HepG2 (cell line): ENCODE data around the gene ATP6V0D1. TPM values are rescaled to one million over a fixed set of nuclear protein-coding genes. Genes with fewer than 3 reads are reported as not detected.

Source experiments
- ATF6 ChIP-seq: sonication (generic); formaldehyde crosslinking; conservative IDR thresholded peaks from 2 replicates; pipeline ENCODE4 v1.4.0; 2020; ENCODE audit warnings: missing genetic modification reagents
- BRF2 ChIP-seq: sonication (generic); formaldehyde crosslinking; IDR thresholded peaks from 2 replicates; pipeline ENCODE4 v1.8.1; 2022; ENCODE audit warnings: mild to moderate bottlenecking, missing genetic modification reagents
- DBP ChIP-seq: sonication (generic); formaldehyde crosslinking; IDR thresholded peaks from 2 replicates; pipeline ENCODE4 v1.4.0; 2020; ENCODE audit warnings: missing genetic modification reagents; ENCODE audit errors: not compliant biosample characterization
- DPF2 ChIP-seq: sonication (generic); formaldehyde crosslinking; IDR thresholded peaks from 2 replicates; pipeline ENCODE4 v1.4.0; 2020; ENCODE audit warnings: mild to moderate bottlenecking, low read depth, missing genetic modification reagents, borderline replicate concordance
- EED ChIP-seq: sonication (generic); formaldehyde crosslinking; IDR thresholded peaks from 2 replicates; pipeline ENCODE4 v1.5.0; 2020; ENCODE audit warnings: mild to moderate bottlenecking, missing genetic modification reagents
- HOXD1 ChIP-seq: sonication (generic); formaldehyde crosslinking; IDR thresholded peaks from 2 replicates; pipeline ENCODE4 v1.5.0; 2020; ENCODE audit warnings: missing genetic modification reagents
- KLF15 ChIP-seq: sonication (generic); formaldehyde crosslinking; IDR thresholded peaks from 2 replicates; pipeline ENCODE4 v1.8.1; 2023; ENCODE audit warnings: borderline replicate concordance, mild to moderate bottlenecking, inconsistent platforms, missing genetic modification reagents, mixed read lengths
- MTA1 ChIP-seq: sonication (generic); formaldehyde crosslinking; IDR thresholded peaks from 2 replicates; pipeline ENCODE4 v1.4.0; 2020; ENCODE audit warnings: missing genetic modification reagents, mild to moderate bottlenecking, borderline replicate concordance
- NFKB2 ChIP-seq: sonication (generic); formaldehyde crosslinking; IDR thresholded peaks from 2 replicates; pipeline ENCODE4 v1.4.0; 2020; ENCODE audit warnings: missing genetic modification reagents, borderline replicate concordance
- PAF1 ChIP-seq: IDR thresholded peaks from 2 replicates; pipeline ENCODE4 v1.6.1; 2016; ENCODE audit warnings: missing genetic modification reagents, missing compliant biosample characterization
- PCBP1 ChIP-seq: fragments of 200-400 bp; formaldehyde crosslinking; IDR thresholded peaks from 2 replicates; pipeline ENCODE4 v1.6.1; 2017; ENCODE audit warnings: mild to moderate bottlenecking, low read depth, low read length, borderline replicate concordance
- RARA ChIP-seq: IDR thresholded peaks from 2 replicates; pipeline ENCODE4 v1.6.1; 2016; ENCODE audit warnings: missing genetic modification reagents, missing compliant biosample characterization
- ZNF12 ChIP-seq: sonication (generic); formaldehyde crosslinking; IDR thresholded peaks from 2 replicates; pipeline ENCODE4 v1.5.0; 2020; ENCODE audit warnings: missing genetic modification reagents
- ZNF276 ChIP-seq: sonication (generic); formaldehyde crosslinking; IDR thresholded peaks from 2 replicates; pipeline ENCODE4 v1.4.0; 2020; ENCODE audit warnings: mild to moderate bottlenecking, low read depth, missing genetic modification reagents
- ZNF629 ChIP-seq: sonication (generic); formaldehyde crosslinking; conservative IDR thresholded peaks from 2 replicates; pipeline ENCODE4 v1.5.0; 2020; ENCODE audit warnings: missing genetic modification reagents
- ZNF841 ChIP-seq: sonication (generic); formaldehyde crosslinking; IDR thresholded peaks from 2 replicates; pipeline ENCODE4 v1.8.1; 2023; ENCODE audit warnings: missing genetic modification reagents, borderline replicate concordance
- ZUFSP ChIP-seq: sonication (generic); formaldehyde crosslinking; IDR thresholded peaks from 2 replicates; pipeline ENCODE4 v1.9.0; 2021; ENCODE audit warnings: missing genetic modification reagents, mild to moderate bottlenecking, borderline replicate concordance
- ZXDC ChIP-seq: sonication (generic); formaldehyde crosslinking; IDR thresholded peaks from 2 replicates; pipeline ENCODE4 v1.5.0; 2020; ENCODE audit warnings: mild to moderate bottlenecking, missing genetic modification reagents
- polyA plus RNA-seq, 8 experiments: library from polyadenylated mRNA; depleted of rRNA in 3 of 8; stranded (reverse) in 7 of 8; unstranded in 1 of 8; fragments of >200 nt; fragmentation: Illumina TruSeq in 4 of 8; extraction: Trizol in 4 of 8; gene quantifications; 2 replicates each; pipeline versions ENCODE4 v1.2.1 to v1.2.3, GENCODE V29; 2011 to 2016; ENCODE audit warnings: low read depth in 4 of 8, missing spikeins in 1 of 8, mixed read lengths in 1 of 8; ENCODE audit not compliant: insufficient read depth in 1 of 8
- total RNA-seq, 5 experiments: library from RNA; depleted of rRNA; stranded (reverse); fragments of >200 nt; fragmentation: Illumina TruSeq; extraction: Trizol; gene quantifications; 2 replicates each; pipeline ENCODE4 v1.2.3, GENCODE V29; 2016; ENCODE audit warnings: low read depth in 1 of 5

Gene ATP6V0D1
- total and polyA plus RNA-seq, 2 of the 13 experiments (the other 11 are each of a cell fraction or from before 2014, with no cell fraction given): 51.1 to 61.3 TPM

GRCh38 chr16:67397812-67398545 lies 83.0 kb downstream of the ATP6V0D1 start (continued):
- TF ChIP-seq EED (CRISPR knock-in tag) (no peak), MTA1 (CRISPR knock-in tag) (0 out of 2 replicates have a peak, but pooled peaks have one; percentile 21), ZNF629 (CRISPR knock-in tag) (0 out of 2 replicates have a peak, but pooled peaks have one; percentile 32), ZNF12 (CRISPR knock-in tag) (no peak), DBP (CRISPR knock-in tag) (no peak), HOXD1 (CRISPR knock-in tag) (no peak), NFKB2 (no peak), RARA (CRISPR knock-in tag) (no peak), PAF1 (no peak), PCBP1 (0 out of 2 replicates have a peak, but pooled peaks have one; percentile 31), ZNF276 (CRISPR knock-in tag) (0 out of 2 replicates have a peak, but pooled peaks have one; percentile 18), BRF2 (CRISPR knock-in tag) (no peak), DPF2 (no peak), ZUFSP (CRISPR knock-in tag) (no peak), ZNF841 (no peak), ZXDC (no peak), KLF15 (no peak), ATF6 (CRISPR knock-in tag) (no peak)
